HEK293 (cell line): ENCODE measurements around the gene MAP2.

Experiments
- CTCF ChIA-PET: fragments of 350-600 bp; formaldehyde crosslinking; extraction: SDS; loops from one replicate; lab custom pipeline; 2021; ENCODE audit warnings: antibody characterized with exemption; lab: Yijun Ruan, JAX
- POLR2A ChIA-PET: fragments of 300-600 bp; formaldehyde crosslinking; extraction: SDS; loops from one replicate; lab custom pipeline; 2020; ENCODE audit warnings: antibody characterized with exemption, inconsistent platforms; lab: Yijun Ruan, JAX
- H3K27ac ChIP-seq: fragments of 200-500 bp; sonication (Bioruptor generic); 2 replicates; pipeline ENCODE4 v1.5.1; 2014; ENCODE audit warnings: low read depth, low read length, control low read depth, inconsistent platforms; ENCODE audit errors: extremely low read depth
- H3K36me3 ChIP-seq, 2 experiments: fragments of 200-500 bp in 1 of 2; sonication (Bioruptor generic) in 1 of 2; 1 replicate in 1 of 2; 2 replicates in 1 of 2; pipeline ENCODE4 v1.5.1; 2014 to 2017; ENCODE audit warnings: inconsistent platforms in 2 of 2, low read length in 2 of 2; ENCODE audit not compliant: control insufficient read depth in 2 of 2, insufficient read depth in 1 of 2
- H3K4me1 ChIP-seq: fragments of 200-500 bp; sonication (Bioruptor generic); 2 replicates; pipeline ENCODE4 v1.5.1; 2014; ENCODE audit warnings: mild to moderate bottlenecking, low read length, inconsistent platforms; ENCODE audit not compliant: control insufficient read depth, insufficient read depth
- H3K4me3 ChIP-seq: 2 replicates; pipeline ENCODE4 v1.5.1; 2011; ENCODE audit warnings: low read depth, mild to moderate bottlenecking, control low read depth, low read length, moderate library complexity
- H3K9me3 ChIP-seq: fragments of 200-500 bp; sonication (Bioruptor generic); 2 replicates; pipeline ENCODE4 v1.5.1; 2014; ENCODE audit warnings: low read depth, low read length, inconsistent platforms; ENCODE audit not compliant: control insufficient read depth, insufficient read depth
- GLI2 ChIP-seq: fragments of 450-650 bp; formaldehyde crosslinking; IDR thresholded peaks from 2 replicates; pipeline ENCODE4; 2017; ENCODE audit warnings: missing biosample characterization, missing genetic modification characterization, low read depth, borderline replicate concordance
- KLF16 ChIP-seq: fragments of 450-650 bp; formaldehyde crosslinking; IDR thresholded peaks from 2 replicates; pipeline ENCODE4 v1.5.1; 2017; ENCODE audit warnings: missing biosample characterization, missing genetic modification characterization
- MYNN ChIP-seq: fragments of 450-650 bp; formaldehyde crosslinking; IDR thresholded peaks from 2 replicates; pipeline ENCODE4 v1.5.1; 2016; ENCODE audit warnings: missing biosample characterization, missing genetic modification characterization, borderline replicate concordance
- PRDM4 ChIP-seq: fragments of 450-650 bp; formaldehyde crosslinking; IDR thresholded peaks from 2 replicates; pipeline ENCODE4 v1.5.1; 2017; ENCODE audit warnings: missing biosample characterization, missing genetic modification characterization
- SALL2 ChIP-seq: fragments of 450-650 bp; formaldehyde crosslinking; IDR thresholded peaks from 2 replicates; pipeline ENCODE4 v1.5.0; 2017; ENCODE audit warnings: missing biosample characterization, mild to moderate bottlenecking, missing genetic modification characterization, borderline replicate concordance
- TSHZ1 ChIP-seq: fragments of 450-650 bp; formaldehyde crosslinking; IDR thresholded peaks from 2 replicates; pipeline ENCODE4 v1.5.1; 2016; ENCODE audit warnings: missing biosample characterization, missing genetic modification characterization, borderline replicate concordance
- WT1 ChIP-seq: fragments of 450-650 bp; formaldehyde crosslinking; IDR thresholded peaks from 2 replicates; pipeline ENCODE4 v1.5.1; 2016; ENCODE audit warnings: missing biosample characterization, missing genetic modification characterization
- ZBTB6 ChIP-seq: fragments of 450-650 bp; formaldehyde crosslinking; IDR thresholded peaks from 2 replicates; pipeline ENCODE4 v1.5.1; 2017; ENCODE audit warnings: missing biosample characterization, missing genetic modification characterization
- ZBTB7A ChIP-seq: fragments of 450-650 bp; formaldehyde crosslinking; IDR thresholded peaks from 2 replicates; pipeline ENCODE4 v1.5.1; 2016; ENCODE audit warnings: low read depth, missing biosample characterization, missing genetic modification characterization
- ZFHX2 ChIP-seq: fragments of 450-650 bp; formaldehyde crosslinking; conservative IDR thresholded peaks from 2 replicates; pipeline ENCODE4 v1.5.1; 2016; ENCODE audit warnings: missing biosample characterization, missing genetic modification characterization
- ZNF174 ChIP-seq: fragments of 450-650 bp; formaldehyde crosslinking; IDR thresholded peaks from 2 replicates; pipeline ENCODE4 v1.5.0; 2017; ENCODE audit warnings: missing biosample characterization, mild to moderate bottlenecking, missing genetic modification characterization
- ZNF24 ChIP-seq: fragments of 450-650 bp; formaldehyde crosslinking; IDR thresholded peaks from 2 replicates; pipeline ENCODE4 v1.5.1; 2016; ENCODE audit warnings: missing biosample characterization, missing genetic modification characterization
- ZNF416 ChIP-seq: fragments of 450-650 bp; formaldehyde crosslinking; IDR thresholded peaks from 2 replicates; pipeline ENCODE4 v1.5.1; 2016; ENCODE audit warnings: missing biosample characterization, missing genetic modification characterization
- ZNF433 ChIP-seq: fragments of 450-650 bp; formaldehyde crosslinking; IDR thresholded peaks from 2 replicates; pipeline ENCODE4 v1.5.1; 2016; ENCODE audit warnings: missing biosample characterization, missing genetic modification characterization, low read depth
- ZNF510 ChIP-seq: fragments of 450-650 bp; formaldehyde crosslinking; IDR thresholded peaks from 2 replicates; pipeline ENCODE4 v1.5.1; 2018; ENCODE audit warnings: mild to moderate bottlenecking, missing genetic modification characterization, missing biosample characterization; ENCODE audit not compliant: insufficient replicate concordance
- ZNF692 ChIP-seq: fragments of 450-650 bp; formaldehyde crosslinking; IDR thresholded peaks from 2 replicates; pipeline ENCODE4 v1.5.1; 2016; ENCODE audit warnings: missing biosample characterization, missing genetic modification characterization
- ZNF791 ChIP-seq: fragments of 450-650 bp; formaldehyde crosslinking; IDR thresholded peaks from 2 replicates; pipeline ENCODE4 v1.5.1; 2016; ENCODE audit warnings: missing biosample characterization, missing genetic modification characterization
- ZSCAN18 ChIP-seq: fragments of 450-650 bp; formaldehyde crosslinking; IDR thresholded peaks from 2 replicates; pipeline ENCODE4 v1.5.1; 2016; ENCODE audit warnings: missing biosample characterization, missing genetic modification characterization
- ZXDB ChIP-seq: fragments of 450-650 bp; formaldehyde crosslinking; IDR thresholded peaks from 2 replicates; pipeline ENCODE4 v1.5.1; 2016; ENCODE audit warnings: missing biosample characterization, missing genetic modification characterization

MAP2 gene

GRCh38 chr2:209389171-209389618, 34.7 kb upstream of the MAP2 start:
- no peak overlapping the region for H3K27ac ChIP-seq
- TF ChIP-seq ZNF433 (tag by site-specific recombination) (no peak), ZBTB6 (tag by site-specific recombination) (no peak), ZNF510 (no peak), KLF16 (tag by site-specific recombination) (no peak), ZNF24 (no peak), ZBTB7A (no peak), TSHZ1 (tag by site-specific recombination) (no peak), MYNN (tag by site-specific recombination) (no peak), ZNF416 (no peak), ZSCAN18 (tag by site-specific recombination) (no peak), WT1 (tag by site-specific recombination) (no peak), ZNF791 (tag by site-specific recombination) (no peak), ZFHX2 (tag by site-specific recombination) (no peak), PRDM4 (tag by site-specific recombination) (no peak), ZNF692 (tag by site-specific recombination) (no peak), ZNF174 (tag by site-specific recombination) (no peak), ZXDB (tag by site-specific recombination) (no peak), SALL2 (tag by site-specific recombination) (no peak), GLI2 (no peak)
- POLR2A ChIA-PET = no interaction called here
- CTCF ChIA-PET = interaction anchor here (0.6 to 0.9 kb wide), 4 partner anchors 34 to 996 kb away, joined by 3 to 5 read pairs (median 4); partner anchors contain the start of gene MAP2
- H3K9me3 ChIP-seq = no peaks in the 10 kb centered on the region
- H3K36me3 ChIP-seq = no peaks in the 10 kb centered on the region
- no peaks in the 10 kb centered on the region for H3K4me1 ChIP-seq
- H3K4me3 ChIP-seq = no peak overlapping the region
